Panc1 (cell line): ENCODE data around the gene SGPL1. TPM values are rescaled to one million over a fixed set of nuclear protein-coding genes. Genes with fewer than 3 reads are reported as not detected.

Experiments
- ATAC-seq: fragments of 200-7000 bp; cut with Tn5 transposase; 2 replicates; pipeline ENCODE4 v1.9.1; 2020; ENCODE audit warnings: mild to moderate bottlenecking, moderate library complexity
- BruUV-seq: library from RNA; stranded (reverse); fragments of 400-500 nt; replicated peaks from 2 replicates; lab custom pipeline; 2021; lab: Mats Ljungman, UMichigan
- CTCF ChIA-PET: fragments of 300-600 bp; sonication (Branson Sonifier 250); formaldehyde crosslinking; loops from one replicate; lab custom pipeline; 2022; ENCODE audit warnings: antibody characterized with exemption; lab: Charles Lee
- POLR2A ChIA-PET: fragments of 300-600 bp; sonication (Branson Sonifier 250); formaldehyde crosslinking; loops from one replicate; lab custom pipeline; 2022; ENCODE audit warnings: antibody characterized with exemption; lab: Charles Lee
- DNase-seq: peaks from one replicate; pipeline ENCODE4 v3.0.0-alpha.2; 2010; ENCODE audit warnings: low read depth, low spot score
- H3K27ac ChIP-seq: 2 replicates; pipeline ENCODE4 v1.5.1; 2011; ENCODE audit warnings: mild to moderate bottlenecking, low read length, inconsistent platforms
- H3K27me3 ChIP-seq: fragments of 200-500 bp; sonication (Bioruptor generic); 2 replicates; pipeline ENCODE4 v1.6.0; 2014; ENCODE audit warnings: low read length, inconsistent platforms; ENCODE audit not compliant: control insufficient read depth, insufficient read depth
- H3K36me3 ChIP-seq: fragments of 200-500 bp; sonication (Bioruptor generic); 2 replicates; pipeline ENCODE4 v1.5.1; 2014; ENCODE audit warnings: inconsistent platforms, mild to moderate bottlenecking, low read length, moderate library complexity; ENCODE audit not compliant: control insufficient read depth, insufficient read depth
- H3K4me1 ChIP-seq: 2 replicates; pipeline ENCODE4 v1.5.1; 2011; ENCODE audit warnings: inconsistent platforms, mild to moderate bottlenecking, low read length, moderate library complexity; ENCODE audit not compliant: control insufficient read depth, insufficient read depth
- H3K4me3 ChIP-seq, 2 experiments: 2 replicates each; pipeline ENCODE4 v1.5.1; 2011 to 2012; ENCODE audit warnings: low read depth in 2 of 2, low read length in 2 of 2, mild to moderate bottlenecking in 2 of 2, inconsistent platforms in 1 of 2, moderate library complexity in 1 of 2
- H3K9me3 ChIP-seq: fragments of 200-500 bp; sonication (Bioruptor generic); 2 replicates; pipeline ENCODE4 v1.5.1; 2014; ENCODE audit warnings: low read depth, mild to moderate bottlenecking, inconsistent platforms, low read length, moderate library complexity; ENCODE audit not compliant: control insufficient read depth, insufficient read depth
- POLR2AphosphoS5 ChIP-seq: IDR thresholded peaks from 2 replicates; pipeline ENCODE4 v1.6.1; 2012; ENCODE audit warnings: mild to moderate bottlenecking, low read depth, low read length, moderate library complexity
- SIN3A ChIP-seq: IDR thresholded peaks from 2 replicates; pipeline ENCODE4 v1.6.1; 2012; ENCODE audit warnings: low read depth, mild to moderate bottlenecking, low read length, moderate library complexity, borderline replicate concordance; ENCODE audit not compliant: insufficient read depth
- TCF7L2 ChIP-seq: IDR thresholded peaks from 2 replicates; pipeline ENCODE4 v1.6.1; 2011; ENCODE audit warnings: mild to moderate bottlenecking, low read depth, low read length, inconsistent platforms
- in situ Hi-C: cut with HindIII; loops from 2 replicates; pipeline ENCODE4 v1.10.0; 2016; ENCODE audit warnings: low sequenced_read_pairs, low pct_unique_long_range_greater_than_20kb
- intact Hi-C: fragments of 100-400 bp; cut with micrococcal nuclease; formaldehyde crosslinking; loops from one replicate; pipeline ENCODE4 v1.10.0; 2022; ENCODE audit not compliant: unreplicated experiment
- total RNA-seq: library from RNA; stranded (reverse); gene quantifications from one replicate; pipeline ENCODE4 v1.2.1, GENCODE V29; 2021; ENCODE audit not compliant: unreplicated experiment
- TF ChIP-seq, protein P1 (sequence below): fragments of 450-650 bp; IDR thresholded peaks from 2 replicates; pipeline ENCODE4 v1.5.1; 2017; ENCODE audit warnings: mild to moderate bottlenecking
- TF ChIP-seq, protein P2 (sequence below), 2 experiments: IDR thresholded peaks; 2 replicates each; pipeline ENCODE4 v1.6.1; 2011 to 2012; ENCODE audit warnings: low read depth in 2 of 2, control low read depth in 1 of 2, low read length in 1 of 2, mild to moderate bottlenecking in 1 of 2, moderate library complexity in 1 of 2; ENCODE audit not compliant: insufficient read depth in 1 of 2

The SGPL1 gene
- total RNA-seq, 1 experiment from 2014 or later = 103 TPM

DNA sequence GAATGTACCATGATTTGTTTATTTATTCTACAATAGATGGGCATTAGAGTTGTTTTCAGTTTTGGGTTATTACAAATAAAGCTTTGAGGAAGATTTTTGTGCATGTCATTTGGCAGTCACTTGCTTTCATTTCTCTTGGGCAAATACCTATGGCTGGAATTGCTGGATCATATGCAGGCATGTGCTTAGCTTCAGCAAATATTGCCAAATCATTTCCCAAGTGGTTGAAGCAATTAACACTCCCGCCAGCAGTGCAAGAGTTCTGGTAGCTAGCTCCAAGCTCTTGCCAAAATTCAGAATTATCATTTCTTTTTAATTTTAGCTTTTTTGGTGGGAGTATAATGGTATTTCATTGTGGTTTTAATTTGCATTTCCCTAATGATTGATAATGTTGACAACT lies 105.5 kb downstream of the SGPL1 start:
- H3K4me3 ChIP-seq = no peak overlapping the region
- intact Hi-C loops (no loop called here), in situ Hi-C loops (no loop called here)
- BruUV-seq = no TSS peak
- no peaks in the 10 kb centered on the region for H3K9me3 ChIP-seq
- no peak overlapping the region for H3K27ac ChIP-seq
- TF ChIP-seq, protein P1, sequence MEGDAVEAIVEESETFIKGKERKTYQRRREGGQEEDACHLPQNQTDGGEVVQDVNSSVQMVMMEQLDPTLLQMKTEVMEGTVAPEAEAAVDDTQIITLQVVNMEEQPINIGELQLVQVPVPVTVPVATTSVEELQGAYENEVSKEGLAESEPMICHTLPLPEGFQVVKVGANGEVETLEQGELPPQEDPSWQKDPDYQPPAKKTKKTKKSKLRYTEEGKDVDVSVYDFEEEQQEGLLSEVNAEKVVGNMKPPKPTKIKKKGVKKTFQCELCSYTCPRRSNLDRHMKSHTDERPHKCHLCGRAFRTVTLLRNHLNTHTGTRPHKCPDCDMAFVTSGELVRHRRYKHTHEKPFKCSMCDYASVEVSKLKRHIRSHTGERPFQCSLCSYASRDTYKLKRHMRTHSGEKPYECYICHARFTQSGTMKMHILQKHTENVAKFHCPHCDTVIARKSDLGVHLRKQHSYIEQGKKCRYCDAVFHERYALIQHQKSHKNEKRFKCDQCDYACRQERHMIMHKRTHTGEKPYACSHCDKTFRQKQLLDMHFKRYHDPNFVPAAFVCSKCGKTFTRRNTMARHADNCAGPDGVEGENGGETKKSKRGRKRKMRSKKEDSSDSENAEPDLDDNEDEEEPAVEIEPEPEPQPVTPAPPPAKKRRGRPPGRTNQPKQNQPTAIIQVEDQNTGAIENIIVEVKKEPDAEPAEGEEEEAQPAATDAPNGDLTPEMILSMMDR = no peak
- TF ChIP-seq SIN3A = no peak
- no peak for TF ChIP-seq POLR2AphosphoS5
- TF ChIP-seq TCF7L2 = no peak
- TF ChIP-seq, protein P2, sequence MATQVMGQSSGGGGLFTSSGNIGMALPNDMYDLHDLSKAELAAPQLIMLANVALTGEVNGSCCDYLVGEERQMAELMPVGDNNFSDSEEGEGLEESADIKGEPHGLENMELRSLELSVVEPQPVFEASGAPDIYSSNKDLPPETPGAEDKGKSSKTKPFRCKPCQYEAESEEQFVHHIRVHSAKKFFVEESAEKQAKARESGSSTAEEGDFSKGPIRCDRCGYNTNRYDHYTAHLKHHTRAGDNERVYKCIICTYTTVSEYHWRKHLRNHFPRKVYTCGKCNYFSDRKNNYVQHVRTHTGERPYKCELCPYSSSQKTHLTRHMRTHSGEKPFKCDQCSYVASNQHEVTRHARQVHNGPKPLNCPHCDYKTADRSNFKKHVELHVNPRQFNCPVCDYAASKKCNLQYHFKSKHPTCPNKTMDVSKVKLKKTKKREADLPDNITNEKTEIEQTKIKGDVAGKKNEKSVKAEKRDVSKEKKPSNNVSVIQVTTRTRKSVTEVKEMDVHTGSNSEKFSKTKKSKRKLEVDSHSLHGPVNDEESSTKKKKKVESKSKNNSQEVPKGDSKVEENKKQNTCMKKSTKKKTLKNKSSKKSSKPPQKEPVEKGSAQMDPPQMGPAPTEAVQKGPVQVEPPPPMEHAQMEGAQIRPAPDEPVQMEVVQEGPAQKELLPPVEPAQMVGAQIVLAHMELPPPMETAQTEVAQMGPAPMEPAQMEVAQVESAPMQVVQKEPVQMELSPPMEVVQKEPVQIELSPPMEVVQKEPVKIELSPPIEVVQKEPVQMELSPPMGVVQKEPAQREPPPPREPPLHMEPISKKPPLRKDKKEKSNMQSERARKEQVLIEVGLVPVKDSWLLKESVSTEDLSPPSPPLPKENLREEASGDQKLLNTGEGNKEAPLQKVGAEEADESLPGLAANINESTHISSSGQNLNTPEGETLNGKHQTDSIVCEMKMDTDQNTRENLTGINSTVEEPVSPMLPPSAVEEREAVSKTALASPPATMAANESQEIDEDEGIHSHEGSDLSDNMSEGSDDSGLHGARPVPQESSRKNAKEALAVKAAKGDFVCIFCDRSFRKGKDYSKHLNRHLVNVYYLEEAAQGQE (IDR thresholded peaks at IDR 0.05; ENCODE audit: insufficient read depth in 1 of 2, low read depth in 2 of 2, low read length in 1 of 2) = no peak
- no peak for DNase-seq
- ChIA-PET POLR2A (no interaction called here), CTCF (interaction anchor here (0.5 kb wide), 1 partner anchor 34 kb away, joined by 3 read pairs; no protein-coding TSS in a partner anchor)
- H3K36me3 ChIP-seq = no peaks in the 10 kb centered on the region
- H3K4me1 ChIP-seq = no peaks in the 10 kb centered on the region
- no peak for ATAC-seq
- H3K27me3 ChIP-seq = peaks cover 20% of the 10 kb centered on the region

DNA sequence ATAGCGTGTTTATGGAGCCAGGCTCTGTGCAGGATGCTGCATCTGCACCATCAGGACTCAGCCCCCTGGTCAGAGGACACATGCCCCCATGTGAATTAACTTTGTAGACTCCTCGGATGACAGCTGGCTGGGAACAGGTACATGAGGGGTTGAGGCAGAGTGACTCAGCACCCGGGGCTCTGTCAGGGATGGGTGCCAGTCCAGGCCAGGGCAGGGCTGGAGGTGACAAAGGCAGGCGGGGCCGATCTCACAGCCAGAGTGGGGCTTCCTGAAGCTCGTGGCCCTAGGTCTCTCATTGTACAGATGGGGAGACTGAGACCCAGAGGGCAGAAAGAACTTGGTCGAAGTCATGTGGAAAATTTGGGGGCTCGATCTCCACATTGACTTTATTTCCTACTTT lies 107.9 kb downstream of the SGPL1 start:
- no peak for DNase-seq

More for the DNA sequence above, 107.9 kb downstream of the SGPL1 start:
- TF ChIP-seq TCF7L2 (no peak), POLR2AphosphoS5 (no peak)
- BruUV-seq = no TSS peak
- no peaks in the 10 kb centered on the region for H3K36me3 ChIP-seq
- POLR2A ChIA-PET = no interaction called here
- CTCF ChIA-PET = interaction anchor here (1.2 to 1.8 kb wide), 3 partner anchors 21 to 347 kb away, joined by 3 to 4 read pairs (median 3); no protein-coding TSS in a partner anchor
- H3K27me3 ChIP-seq = peaks cover 14% of the 10 kb centered on the region
- H3K9me3 ChIP-seq = no peaks in the 10 kb centered on the region
- ATAC-seq = no peak
- in situ Hi-C loops (no loop called here), intact Hi-C loops (loop anchor here (2.0 kb wide), 1 partner anchor 285 kb away; no protein-coding TSS in a partner anchor)
- H3K4me3 ChIP-seq = no peak overlapping the region
- H3K27ac ChIP-seq = no peak overlapping the region
- H3K4me1 ChIP-seq = no peaks in the 10 kb centered on the region
